ENCODE results near the gene COL19A1. TPM values are rescaled to one million over a fixed set of nuclear protein-coding genes. Genes with fewer than 3 reads are reported as not detected.

The COL19A1 gene
- total and polyA plus RNA-seq, 2 donors from 2014 or later = 0.60 to 1.1 TPM

DNA sequence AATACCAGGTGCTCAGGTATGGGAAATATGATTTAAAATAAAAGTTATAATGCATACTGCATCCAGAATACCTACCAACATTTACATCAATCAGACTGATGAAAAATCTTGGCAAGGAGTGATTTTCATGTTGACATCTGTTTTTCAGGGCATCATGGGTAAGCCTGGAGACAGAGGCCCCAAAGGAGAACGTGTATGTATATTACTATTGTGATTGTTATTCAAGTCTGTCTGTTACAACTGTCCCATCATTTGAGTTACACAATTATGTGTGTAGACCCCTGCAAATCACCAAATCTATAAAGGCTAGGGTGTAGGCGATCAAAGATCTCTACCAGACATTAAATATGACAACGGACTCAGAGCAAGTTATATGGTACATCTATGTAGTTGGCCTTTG, 318.4 kb downstream of the COL19A1 start:
- Histone ChIP-seq H3K27ac (ENCODE audit: low read depth in 2 of 2, low read length in 2 of 2) (no peak overlapping the region), H3K27me3 (ENCODE audit: control insufficient read depth, insufficient read depth, low read length) (no peaks in the 10 kb centered on the region), H3K4me1 (ENCODE audit: control insufficient read depth in 2 of 3, insufficient read depth in 2 of 3, low read depth in 1 of 3, low read length in 3 of 3) (no peaks in the 10 kb centered on the region), H3K36me3 (ENCODE audit: control insufficient read depth in 2 of 3, insufficient read depth in 3 of 3, low read length in 3 of 3) (no peaks in the 10 kb centered on the region), H3K4me3 (ENCODE audit: low read length in 3 of 3) (no peak overlapping the region), H3K9me3 (ENCODE audit: control insufficient read depth in 2 of 3, insufficient read depth in 1 of 3, low read length in 3 of 3) (no peaks in the 10 kb centered on the region), H3K9ac (ENCODE audit: low read length in 3 of 3) (no peak overlapping the region)
- no peak for DNase-seq
- TF ChIP-seq CTCF (IDR thresholded peaks at IDR 0.05; ENCODE audit: borderline replicate concordance, extremely low read depth, insufficient read depth) = no peak
- FAIRE-seq = no peak
- intact Hi-C loops (cut with DNase I) = no loop called here

- intact Hi-C loops (cut with DNase I) = no loop called here
- FAIRE-seq = no peak
Measured at GRCh38 chr6:70186461-70186860, 320.1 kb downstream of the COL19A1 start.

DNA sequence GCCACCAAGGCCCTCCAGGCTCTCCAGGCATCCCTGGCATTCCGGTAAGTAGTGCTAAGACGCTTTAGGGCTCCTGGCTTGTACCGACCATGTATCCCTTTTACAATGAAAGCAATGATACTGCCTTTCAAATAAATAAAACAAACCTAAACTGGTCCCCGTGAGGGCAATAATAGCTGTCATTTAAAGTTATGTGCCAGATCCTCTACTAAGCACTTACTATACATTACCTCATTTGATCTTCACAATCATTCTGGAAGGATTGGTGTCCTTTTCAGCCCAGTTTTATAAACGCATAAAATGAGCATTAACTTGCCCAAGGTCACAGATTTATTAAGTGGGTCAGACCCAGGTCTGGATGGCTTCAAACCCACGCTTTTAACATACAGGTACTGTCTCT, 321.8 kb downstream of the COL19A1 start:
- FAIRE-seq (no peak), DNase-seq (no peak)
- Histone ChIP-seq H3K9ac (ENCODE audit: low read length in 3 of 3) (no peak overlapping the region), H3K27me3 (ENCODE audit: control insufficient read depth, insufficient read depth, low read length) (no peaks in the 10 kb centered on the region), H3K9me3 (ENCODE audit: control insufficient read depth in 2 of 3, insufficient read depth in 1 of 3, low read length in 3 of 3) (no peaks in the 10 kb centered on the region), H3K27ac (ENCODE audit: low read depth in 2 of 2, low read length in 2 of 2) (no peak overlapping the region), H3K4me3 (ENCODE audit: low read length in 3 of 3) (no peak overlapping the region), H3K4me1 (ENCODE audit: control insufficient read depth in 2 of 3, insufficient read depth in 2 of 3, low read depth in 1 of 3, low read length in 3 of 3) (no peaks in the 10 kb centered on the region), H3K36me3 (ENCODE audit: control insufficient read depth in 2 of 3, insufficient read depth in 3 of 3, low read length in 3 of 3) (no peaks in the 10 kb centered on the region)
- TF ChIP-seq CTCF (IDR thresholded peaks at IDR 0.05; ENCODE audit: borderline replicate concordance, extremely low read depth, insufficient read depth) = no peak
- intact Hi-C loops (cut with DNase I) = no loop called here

More at GRCh38 chr6:70186461-70186860, 320.1 kb downstream of the COL19A1 start:
- Histone ChIP-seq H3K4me1 (ENCODE audit: control insufficient read depth in 2 of 3, insufficient read depth in 2 of 3, low read depth in 1 of 3, low read length in 3 of 3) (no peaks in the 10 kb centered on the region), H3K9me3 (ENCODE audit: control insufficient read depth in 2 of 3, insufficient read depth in 1 of 3, low read length in 3 of 3) (no peaks in the 10 kb centered on the region), H3K27ac (ENCODE audit: low read depth in 2 of 2, low read length in 2 of 2) (no peak overlapping the region), H3K36me3 (ENCODE audit: control insufficient read depth in 2 of 3, insufficient read depth in 3 of 3, low read length in 3 of 3) (no peaks in the 10 kb centered on the region), H3K4me3 (ENCODE audit: low read length in 3 of 3) (no peak overlapping the region), H3K9ac (ENCODE audit: low read length in 3 of 3) (no peak overlapping the region), H3K27me3 (ENCODE audit: control insufficient read depth, insufficient read depth, low read length) (no peaks in the 10 kb centered on the region)
- DNase-seq = no peak
- TF ChIP-seq CTCF (IDR thresholded peaks at IDR 0.05; ENCODE audit: borderline replicate concordance, extremely low read depth, insufficient read depth) = no peak

DNA sequence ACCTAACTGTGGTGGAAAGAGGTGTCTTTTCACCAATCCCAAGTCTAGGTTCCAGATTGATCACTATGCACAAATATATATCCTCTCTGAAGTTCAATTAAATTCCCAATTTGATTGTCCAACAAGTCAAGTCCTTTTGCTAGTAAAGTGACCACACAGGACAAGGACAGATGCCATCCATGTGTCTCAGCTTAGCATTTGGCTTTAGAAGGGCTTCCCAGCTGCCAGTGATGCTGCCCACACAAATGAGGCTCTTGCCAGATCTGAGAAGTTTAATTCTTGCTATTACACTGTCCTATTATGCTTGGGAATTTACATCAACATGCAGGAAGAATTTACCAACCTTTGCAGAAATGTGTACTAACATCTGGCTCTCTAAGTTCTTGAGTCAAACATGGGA, 328.1 kb downstream of the COL19A1 start:
- Histone ChIP-seq H3K4me3 (ENCODE audit: low read length in 3 of 3) (no peak overlapping the region), H3K27ac (ENCODE audit: low read depth in 2 of 2, low read length in 2 of 2) (no peak overlapping the region), H3K9ac (ENCODE audit: low read length in 3 of 3) (no peak overlapping the region), H3K36me3 (ENCODE audit: control insufficient read depth in 2 of 3, insufficient read depth in 3 of 3, low read length in 3 of 3) (no peaks in the 10 kb centered on the region), H3K27me3 (ENCODE audit: control insufficient read depth, insufficient read depth, low read length) (no peaks in the 10 kb centered on the region), H3K4me1 (ENCODE audit: control insufficient read depth in 2 of 3, insufficient read depth in 2 of 3, low read depth in 1 of 3, low read length in 3 of 3) (no peaks in the 10 kb centered on the region), H3K9me3 (ENCODE audit: control insufficient read depth in 2 of 3, insufficient read depth in 1 of 3, low read length in 3 of 3) (no peaks in the 10 kb centered on the region)
- FAIRE-seq (no peak), DNase-seq (no peak)
- intact Hi-C loops (cut with DNase I) = no loop called here
- TF ChIP-seq CTCF (IDR thresholded peaks at IDR 0.05; ENCODE audit: borderline replicate concordance, extremely low read depth, insufficient read depth) = no peak
